HEK293T (cell line): Measurements from ENCODE around the gene RAPGEF4.

Experiments used
- CTCF ChIA-PET: fragments of 350-600 bp; formaldehyde crosslinking; extraction: SDS; loops from one replicate; lab custom pipeline; 2021; ENCODE audit warnings: antibody characterized with exemption, inconsistent platforms; lab: Yijun Ruan, JAX
- POLR2A ChIA-PET: fragments of 350-600 bp; formaldehyde crosslinking; extraction: SDS; loops from one replicate; lab custom pipeline; 2020; ENCODE audit warnings: antibody characterized with exemption, inconsistent platforms; lab: Yijun Ruan, JAX
- DNase-seq: peaks from one replicate; pipeline ENCODE4 v3.0.0; 2012; ENCODE audit warnings: mixed read lengths; ENCODE audit errors: extremely low spot score
- ARNT ChIP-seq: fragments of 450-650 bp; IDR thresholded peaks from 2 replicates; pipeline ENCODE4 v1.6.1; 2017; ENCODE audit warnings: mild to moderate bottlenecking
- BHLHE40 ChIP-seq: fragments of 450-650 bp; IDR thresholded peaks from 2 replicates; pipeline ENCODE4 v1.6.1; 2016; ENCODE audit warnings: mild to moderate bottlenecking, moderate library complexity, borderline replicate concordance
- CTBP1 ChIP-seq: fragments of 450-650 bp; IDR thresholded peaks from 2 replicates; pipeline ENCODE4 v1.6.1; 2016; ENCODE audit warnings: borderline replicate concordance
- ELF4 ChIP-seq: fragments of 450-650 bp; IDR thresholded peaks from 2 replicates; pipeline ENCODE4 v1.6.1; 2017; ENCODE audit warnings: antibody characterized with exemption
- FOXA1 ChIP-seq: fragments of 450-650 bp; IDR thresholded peaks from 2 replicates; pipeline ENCODE4 v1.6.1; 2016; ENCODE audit warnings: mild to moderate bottlenecking
- FOXK2 ChIP-seq: fragments of 450-650 bp; IDR thresholded peaks from 2 replicates; pipeline ENCODE4 v1.6.1; 2016; ENCODE audit warnings: mild to moderate bottlenecking
- FOXM1 ChIP-seq: fragments of 450-650 bp; IDR thresholded peaks from 2 replicates; pipeline ENCODE4 v1.6.1; 2017; ENCODE audit warnings: mild to moderate bottlenecking, borderline replicate concordance
- HDGF ChIP-seq: fragments of 450-650 bp; IDR thresholded peaks from 2 replicates; pipeline ENCODE4 v1.6.1; 2017; ENCODE audit warnings: antibody characterized with exemption, borderline replicate concordance
- L3MBTL2 ChIP-seq: fragments of 450-650 bp; conservative IDR thresholded peaks from 2 replicates; pipeline ENCODE4 v1.6.1; 2016; ENCODE audit warnings: mild to moderate bottlenecking
- LEF1 ChIP-seq: fragments of 450-650 bp; IDR thresholded peaks from 2 replicates; pipeline ENCODE4 v1.6.1; 2017; ENCODE audit warnings: mild to moderate bottlenecking, borderline replicate concordance
- NFRKB ChIP-seq: fragments of 450-650 bp; IDR thresholded peaks from 2 replicates; pipeline ENCODE4 v1.6.1; 2016; ENCODE audit warnings: mild to moderate bottlenecking, moderate library complexity
- PKNOX1 ChIP-seq: fragments of 450-650 bp; IDR thresholded peaks from 2 replicates; pipeline ENCODE4 v1.6.1; 2016
- SP1 ChIP-seq: fragments of 450-650 bp; IDR thresholded peaks from 2 replicates; pipeline ENCODE4 v1.6.1; 2017
- SUZ12 ChIP-seq: fragments of 450-650 bp; IDR thresholded peaks from 2 replicates; pipeline ENCODE4 v1.6.1; 2016; ENCODE audit warnings: mild to moderate bottlenecking
- TARDBP ChIP-seq: fragments of 450-650 bp; IDR thresholded peaks from 2 replicates; pipeline ENCODE4 v1.6.1; 2016
- ZNF384 ChIP-seq: fragments of 450-650 bp; IDR thresholded peaks from 2 replicates; pipeline ENCODE4 v1.6.1; 2016

RAPGEF4 gene

DNA sequence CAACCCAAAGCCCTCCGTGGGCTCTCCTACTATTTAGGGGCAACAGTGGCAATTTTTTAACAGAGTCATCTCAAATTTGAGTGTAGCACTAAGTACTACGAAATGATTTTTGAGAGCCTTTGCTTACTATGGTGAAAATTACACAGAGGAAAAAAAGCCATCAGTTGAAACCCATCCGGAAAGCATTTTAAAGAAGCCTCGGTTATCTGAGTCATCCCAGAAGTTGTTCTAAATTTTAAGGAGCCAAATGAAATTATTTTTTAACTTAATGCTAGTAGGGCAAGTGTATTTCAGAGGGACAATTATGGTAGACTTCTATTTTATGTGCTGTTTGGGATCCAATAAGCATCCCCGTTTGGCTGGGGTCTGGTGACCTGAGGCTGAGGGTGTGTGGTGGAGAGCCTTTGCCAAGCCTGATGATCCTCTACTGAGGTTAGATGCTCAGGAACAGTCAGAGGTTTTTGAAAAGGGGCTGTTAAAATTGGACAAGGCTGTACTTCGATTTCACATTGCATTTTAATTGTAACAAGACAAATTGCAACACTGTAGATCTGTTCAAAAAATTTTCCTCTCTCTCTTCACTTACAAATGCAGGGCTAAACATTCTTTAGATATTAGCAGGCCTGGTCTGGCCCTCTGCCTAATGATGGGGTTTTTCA is 47.0 kb downstream of the RAPGEF4 start:
- ChIA-PET CTCF (no interaction called here), POLR2A (no interaction called here)
- DNase-seq = no peak
- TF ChIP-seq SUZ12 (no peak), ELF4 (no peak), CTBP1 (no peak), FOXM1 (no peak), FOXA1 (no peak), L3MBTL2 (no peak), TARDBP (no peak), ARNT (no peak), HDGF (no peak), SP1 (no peak), BHLHE40 (no peak), FOXK2 (no peak), NFRKB (no peak), ZNF384 (no peak), LEF1 (no peak), PKNOX1 (no peak)

DNA sequence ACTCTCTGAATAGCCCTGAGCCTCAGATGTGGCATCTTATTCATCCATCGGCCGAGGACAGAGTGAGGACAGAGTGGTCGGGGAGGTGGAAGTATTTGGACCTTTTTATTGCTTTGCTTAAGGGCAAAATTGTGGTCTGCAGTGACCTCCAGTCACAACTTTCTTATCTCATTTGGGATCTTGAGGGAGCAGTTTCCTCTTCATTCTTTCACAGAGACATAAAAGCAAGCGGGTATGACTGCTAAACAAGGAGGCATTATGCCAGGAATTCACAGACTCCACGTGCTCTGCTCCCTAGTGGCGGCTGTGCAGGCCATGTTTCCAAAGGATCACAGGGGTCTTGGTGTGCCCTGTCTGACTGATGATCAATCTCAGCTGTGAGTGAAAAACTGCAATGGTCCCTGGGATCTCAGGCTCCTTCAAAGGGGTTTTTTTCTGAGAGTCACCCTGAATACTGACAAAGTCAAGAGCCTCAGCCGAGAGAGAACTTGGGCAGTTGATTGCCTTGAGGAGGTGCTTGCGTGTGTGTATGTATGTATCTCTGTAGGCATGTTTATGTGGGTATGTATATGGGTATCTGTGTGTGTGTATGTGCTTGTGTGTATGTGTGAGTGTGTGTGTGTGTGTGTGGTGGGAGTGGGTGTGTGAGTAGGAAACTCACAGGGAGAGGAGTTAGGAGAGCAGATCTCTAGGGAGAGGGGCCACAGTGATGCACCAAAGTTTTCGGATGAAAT is 47.7 kb downstream of the RAPGEF4 start:
- POLR2A ChIA-PET = no interaction called here
- no peak for DNase-seq
- CTCF ChIA-PET = no interaction called here
- TF ChIP-seq FOXK2 = no peak
- no peak for TF ChIP-seq TARDBP
- TF ChIP-seq ARNT = no peak
- no peak for TF ChIP-seq FOXM1
- TF ChIP-seq PKNOX1 = no peak
- TF ChIP-seq SUZ12 = no peak
- no peak for TF ChIP-seq BHLHE40
- TF ChIP-seq ELF4 = no peak
- TF ChIP-seq FOXA1 = no peak
- no peak for TF ChIP-seq CTBP1

GRCh38 chr2:172788871-172789270 is 53.2 kb downstream of the RAPGEF4 start:
- TF ChIP-seq BHLHE40 (no peak), FOXM1 (no peak), LEF1 (no peak), TARDBP (no peak), ARNT (no peak), ZNF384 (no peak), L3MBTL2 (no peak), ELF4 (no peak), SUZ12 (no peak), NFRKB (no peak), SP1 (no peak), PKNOX1 (no peak), HDGF (no peak), FOXK2 (no peak), FOXA1 (no peak), CTBP1 (no peak)
- ChIA-PET POLR2A (no interaction called here), CTCF (no interaction called here)
- DNase-seq = no peak

DNA sequence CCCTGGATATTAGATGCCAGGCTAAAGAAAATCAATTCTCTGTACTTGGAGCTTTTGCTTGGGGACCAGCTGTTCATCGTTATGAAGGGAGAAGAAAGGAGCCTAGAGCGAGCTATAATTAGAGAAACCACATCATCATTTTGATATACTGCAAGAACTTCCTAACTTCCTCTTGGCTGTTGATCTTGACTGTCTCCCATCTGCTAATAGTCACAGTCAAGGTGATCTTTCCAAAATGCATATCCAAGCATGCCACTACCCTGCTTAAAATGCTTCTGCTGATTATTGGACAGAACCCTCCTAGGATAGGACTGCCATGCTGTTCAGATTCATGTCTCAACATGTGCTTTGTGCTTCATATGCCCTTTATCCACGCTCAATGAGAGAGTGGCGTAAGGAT is 54.8 kb downstream of the RAPGEF4 start:
- CTCF ChIA-PET = no interaction called here

DNA sequence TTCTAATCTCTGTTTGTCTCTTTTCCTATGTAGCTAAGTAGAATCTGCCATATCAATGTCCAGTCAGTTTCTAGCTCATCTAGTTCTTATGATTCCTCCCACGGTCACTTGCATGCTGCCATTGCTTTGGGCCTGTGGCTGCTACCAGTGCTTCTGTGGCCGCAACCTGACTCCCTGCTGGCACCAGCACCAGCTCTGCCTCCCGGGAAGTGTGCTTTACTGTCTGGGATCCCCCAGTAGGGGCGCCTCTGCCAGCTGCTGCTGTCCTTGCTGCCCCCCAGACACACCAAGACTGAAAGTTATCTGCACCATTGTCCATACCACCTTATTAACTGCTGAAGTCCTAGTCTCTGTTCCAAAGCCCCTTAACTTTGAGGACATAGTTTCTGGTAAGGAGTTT is 56.3 kb downstream of the RAPGEF4 start:
- DNase-seq = no peak
- ChIA-PET CTCF (no interaction called here), POLR2A (no interaction called here)
- TF ChIP-seq FOXA1 (no peak), ELF4 (no peak), SP1 (no peak), NFRKB (no peak), FOXK2 (no peak), ARNT (no peak), CTBP1 (no peak), TARDBP (no peak), HDGF (no peak), SUZ12 (no peak), BHLHE40 (no peak), LEF1 (no peak)

More for the DNA sequence above, 54.8 kb downstream of the RAPGEF4 start:
- POLR2A ChIA-PET = no interaction called here
- DNase-seq = no peak
- TF ChIP-seq FOXM1 (no peak), PKNOX1 (no peak), TARDBP (no peak), HDGF (no peak), BHLHE40 (no peak), FOXA1 (no peak), ELF4 (no peak), LEF1 (no peak), L3MBTL2 (no peak), ARNT (no peak), NFRKB (no peak), FOXK2 (no peak), SP1 (no peak)
